NCI-H2171 treated with DMSO at 0.1 percent for 48 hours (cell line): Measurements from ENCODE around the gene WASF2.
"Not testable (repeated sequence)": the region's sequence is repeated elsewhere in the genome, so short reads cannot be mapped to it uniquely, and the experiment has no call there.

Experiments
- DNase-seq: peaks from one replicate; lab custom pipeline; 2025; lab: John Stamatoyannopoulos, UW

The WASF2 gene

GRCh38 chr1:27451343-27451742 lies 38.6 kb downstream of the WASF2 start:
- DNase-seq: no peak

- no peak for DNase-seq
These were observed 41.0 kb downstream of the WASF2 start for GRCh38 chr1:27448982-27449381.

DNA sequence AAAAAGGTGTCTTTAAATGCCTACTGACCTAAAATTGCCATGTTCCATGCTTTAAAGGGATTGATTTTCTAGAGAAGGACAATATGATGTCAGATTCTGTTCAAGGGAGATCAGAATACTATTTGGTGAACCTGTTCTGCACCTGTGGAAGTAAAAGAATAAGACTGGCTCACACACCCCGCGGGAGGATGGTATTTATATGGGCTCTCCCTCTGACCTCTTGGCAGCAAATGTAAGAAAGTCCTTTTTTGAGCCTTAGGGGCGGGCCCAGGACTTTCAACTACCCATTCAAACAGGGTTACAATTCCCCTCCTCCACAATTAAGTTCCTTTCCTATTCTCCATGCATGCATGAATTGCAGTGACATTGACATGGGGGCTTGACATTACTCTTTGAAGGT lies 42.1 kb downstream of the WASF2 start:
- no peak for DNase-seq

GRCh38 chr1:27447399-27447798 lies 42.6 kb downstream of the WASF2 start:
- DNase-seq: no peak

DNA sequence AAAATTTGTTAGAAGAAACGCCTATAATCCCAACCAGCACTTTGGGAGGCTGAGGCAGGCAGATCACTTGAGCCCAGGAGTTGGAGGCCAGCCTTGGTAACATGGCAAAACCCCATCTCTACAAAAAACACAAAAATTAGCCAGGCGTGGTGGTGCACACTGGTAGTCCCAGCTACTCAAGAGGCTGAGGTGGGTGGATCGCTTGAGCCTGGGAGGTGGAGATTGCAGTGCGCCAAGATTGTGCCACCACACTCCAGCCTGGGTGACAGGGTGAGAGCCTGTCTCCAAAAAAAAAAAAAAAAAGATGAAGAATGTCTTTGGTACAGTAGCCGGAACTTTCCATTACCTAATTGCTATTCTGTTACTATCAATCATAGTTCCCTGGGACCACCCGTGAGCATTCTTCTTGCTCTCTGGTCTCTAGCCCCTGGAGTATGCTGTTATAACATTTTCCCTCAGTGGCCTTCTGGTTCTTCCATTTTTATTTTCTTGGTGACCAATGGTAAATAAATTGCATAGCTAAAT lies 43.4 kb downstream of the WASF2 start:
- no peak for DNase-seq

GRCh38 chr1:27445177-27445936 lies 44.6 kb downstream of the WASF2 start:
- no peak for DNase-seq

- DNase-seq: no peak
These were observed 45.3 kb downstream of the WASF2 start for GRCh38 chr1:27444632-27445031.

DNA sequence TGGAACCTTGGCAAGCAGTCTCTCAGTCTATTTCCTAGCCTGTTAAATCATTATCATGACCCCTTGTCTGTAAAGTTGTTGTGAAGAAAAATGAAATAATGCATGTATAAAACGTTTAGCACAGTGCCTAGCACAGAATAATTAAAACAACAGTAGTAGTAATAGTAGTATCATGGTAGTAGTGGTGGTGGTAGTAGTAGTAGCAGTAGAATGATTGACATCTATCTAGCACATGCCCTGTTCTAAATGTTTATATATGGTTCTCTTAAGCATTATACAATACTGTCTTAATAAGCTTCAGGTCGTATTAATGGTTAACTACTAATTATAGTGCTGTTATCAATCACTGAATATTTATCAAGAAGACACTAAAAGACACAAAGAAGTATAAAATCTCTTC lies 50.8 kb downstream of the WASF2 start:
- no peak for DNase-seq

- DNase-seq: no peak
These were observed 51.3 kb downstream of the WASF2 start for GRCh38 chr1:27438621-27439061.

GRCh38 chr1:27436204-27437159 lies 53.5 kb downstream of the WASF2 start:
- no peak for DNase-seq

GRCh38 chr1:27435566-27436203 lies 54.3 kb downstream of the WASF2 start:
- no peak for DNase-seq

GRCh38 chr1:27433706-27434105 lies 56.3 kb downstream of the WASF2 start:
- DNase-seq: no peak

DNA sequence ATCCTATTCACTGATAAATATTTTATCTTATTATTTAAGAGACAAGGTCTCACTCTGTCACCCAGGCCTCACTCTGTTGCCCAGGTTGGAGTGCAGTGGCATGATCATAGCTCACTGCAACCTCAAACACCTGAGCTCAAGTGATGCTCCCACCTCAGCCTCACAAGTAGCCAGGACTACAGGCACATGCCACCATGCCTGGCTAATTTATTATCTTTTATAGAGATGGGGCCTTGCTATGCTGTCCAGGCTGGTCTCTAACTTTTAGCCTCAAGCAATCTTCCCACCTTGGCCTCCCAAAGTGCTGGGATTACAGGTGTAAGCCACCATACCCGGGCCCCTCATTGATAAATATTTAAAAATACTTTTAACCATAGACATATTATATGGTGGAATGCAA lies 57.2 kb downstream of the WASF2 start:
- not testable (repeated sequence) for DNase-seq

DNA sequence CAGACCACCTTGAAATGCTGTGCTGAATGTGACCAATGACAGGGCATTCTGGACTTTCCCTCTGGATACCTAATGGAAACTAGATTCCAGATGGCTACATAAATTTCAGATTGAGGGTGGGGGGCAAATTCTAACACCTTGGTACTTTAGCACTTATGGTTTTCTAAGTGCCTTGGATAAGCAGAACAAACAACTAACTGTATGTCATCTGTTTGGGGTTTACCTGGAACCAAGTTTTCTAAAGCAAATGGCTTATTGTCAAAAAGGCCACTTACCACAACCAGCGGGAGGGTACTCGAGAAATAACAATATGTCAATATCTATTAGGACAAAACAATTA lies 58.4 kb downstream of the WASF2 start:
- DNase-seq: no peak

GRCh38 chr1:27430903-27431600 lies 58.9 kb downstream of the WASF2 start:
- DNase-seq: no peak

- DNase-seq: no peak
These were observed 60.9 kb downstream of the WASF2 start for GRCh38 chr1:27429029-27429425.

DNA sequence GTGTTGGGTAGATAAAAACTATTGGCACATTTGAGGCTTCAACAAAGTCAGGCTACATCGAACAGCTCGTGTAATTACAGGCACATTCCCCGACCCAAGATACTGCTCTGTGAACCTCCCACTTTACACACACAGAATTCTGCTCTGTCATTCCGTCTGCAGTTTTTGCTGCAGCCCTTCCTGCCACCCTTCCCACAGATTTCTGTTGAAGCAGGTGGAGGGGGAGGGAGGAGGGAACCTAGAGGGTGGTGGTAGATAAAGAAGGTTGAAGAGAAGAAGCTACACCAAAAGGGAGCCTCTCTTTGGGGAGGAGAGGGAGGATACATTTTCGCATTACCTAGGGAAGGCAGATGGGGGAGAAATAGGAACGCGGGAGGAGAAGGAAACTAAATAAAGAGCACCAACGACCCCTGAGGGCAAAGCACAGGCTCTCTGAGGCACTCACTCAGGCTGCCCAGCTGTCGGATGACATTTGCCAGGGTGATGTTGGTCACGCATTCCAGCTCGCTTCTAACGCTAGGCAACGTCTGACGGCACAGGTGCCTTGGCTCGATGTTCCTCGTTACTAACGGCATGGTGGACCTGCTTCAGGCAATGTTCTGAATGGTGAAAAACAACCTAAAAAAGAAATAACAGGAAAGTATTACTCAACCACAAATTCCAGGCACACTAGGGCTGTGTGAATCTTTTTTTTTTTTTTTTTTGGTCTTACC lies 61.5 kb downstream of the WASF2 start:
- DNase-seq: peak; percentile 91

DNA sequence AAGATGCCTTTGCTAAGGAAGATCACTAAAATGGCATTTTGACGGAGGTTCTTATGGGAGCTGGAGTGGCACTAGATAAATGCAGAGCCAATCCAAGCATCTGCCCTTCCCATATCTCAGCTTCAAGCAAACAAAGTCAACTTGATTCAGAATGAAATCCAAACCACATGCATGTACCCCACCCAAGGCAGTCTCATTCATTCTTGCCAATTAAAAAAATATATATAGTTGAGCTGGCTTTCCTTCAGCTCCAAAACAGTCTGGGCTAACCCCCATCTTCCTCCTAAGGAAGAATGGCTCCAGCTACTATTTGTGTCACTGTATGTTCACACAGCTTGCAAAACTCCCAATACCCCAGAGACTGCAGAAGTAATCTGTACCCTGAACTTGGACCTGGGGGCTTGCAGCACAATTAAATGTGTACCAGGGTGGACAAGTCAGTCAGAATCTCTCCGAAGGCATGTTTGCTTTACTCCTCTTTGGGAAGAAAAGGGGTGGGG lies 62.1 kb downstream of the WASF2 start:
- DNase-seq: peak; percentile 66

DNA sequence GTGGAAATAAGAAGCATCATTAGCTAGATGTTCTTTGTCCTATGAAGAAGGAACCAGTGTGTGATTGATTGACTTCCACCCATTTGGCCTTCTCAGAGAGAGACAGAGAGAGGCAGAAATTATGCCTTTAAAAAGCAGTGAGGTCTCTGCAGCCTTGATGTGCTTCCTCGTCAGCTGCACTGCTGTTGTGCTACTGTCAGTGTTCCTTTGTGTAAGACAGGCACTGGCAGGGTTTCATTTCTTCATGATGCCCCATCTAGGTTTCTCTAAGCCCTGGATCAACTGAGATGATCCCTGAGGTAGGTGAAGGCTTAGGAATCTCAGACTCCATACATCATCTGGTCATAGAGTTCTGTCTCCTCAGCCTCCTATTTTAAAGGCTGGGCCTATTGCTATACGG lies 62.6 kb downstream of the WASF2 start:
- DNase-seq: no peak

GRCh38 chr1:27423709-27424108 lies 66.3 kb downstream of the WASF2 start:
- DNase-seq: no peak
